VCaP (cell line): ENCODE data around the gene NGLY1.
A peak's percentile ranks its signal among the peaks of the same experiment; 100 is the strongest.

Experiments
- H3K27ac ChIP-seq: fragments of 450-650 bp; 2 replicates; pipeline ENCODE4 v1.5.1; 2017
- TF ChIP-seq, protein P1 (sequence below): fragments of 450-650 bp; conservative IDR thresholded peaks from 2 replicates; pipeline ENCODE4 v1.5.1; 2017; ENCODE audit warnings: mild to moderate bottlenecking, moderate library complexity

Gene NGLY1

GRCh38 chr3:25783661-25784512 lies 644 bp upstream of the NGLY1 start:
- peak overlapping the region; percentile 87 for H3K27ac ChIP-seq
- TF ChIP-seq, protein P1, sequence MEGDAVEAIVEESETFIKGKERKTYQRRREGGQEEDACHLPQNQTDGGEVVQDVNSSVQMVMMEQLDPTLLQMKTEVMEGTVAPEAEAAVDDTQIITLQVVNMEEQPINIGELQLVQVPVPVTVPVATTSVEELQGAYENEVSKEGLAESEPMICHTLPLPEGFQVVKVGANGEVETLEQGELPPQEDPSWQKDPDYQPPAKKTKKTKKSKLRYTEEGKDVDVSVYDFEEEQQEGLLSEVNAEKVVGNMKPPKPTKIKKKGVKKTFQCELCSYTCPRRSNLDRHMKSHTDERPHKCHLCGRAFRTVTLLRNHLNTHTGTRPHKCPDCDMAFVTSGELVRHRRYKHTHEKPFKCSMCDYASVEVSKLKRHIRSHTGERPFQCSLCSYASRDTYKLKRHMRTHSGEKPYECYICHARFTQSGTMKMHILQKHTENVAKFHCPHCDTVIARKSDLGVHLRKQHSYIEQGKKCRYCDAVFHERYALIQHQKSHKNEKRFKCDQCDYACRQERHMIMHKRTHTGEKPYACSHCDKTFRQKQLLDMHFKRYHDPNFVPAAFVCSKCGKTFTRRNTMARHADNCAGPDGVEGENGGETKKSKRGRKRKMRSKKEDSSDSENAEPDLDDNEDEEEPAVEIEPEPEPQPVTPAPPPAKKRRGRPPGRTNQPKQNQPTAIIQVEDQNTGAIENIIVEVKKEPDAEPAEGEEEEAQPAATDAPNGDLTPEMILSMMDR = no peak

GRCh38 chr3:25782636-25782937 lies 656 bp downstream of the NGLY1 start:
- TF ChIP-seq, protein P1 = no peak
- peak overlapping the region; percentile 87 for H3K27ac ChIP-seq

- peak overlapping the region; percentile 87 for H3K27ac ChIP-seq
- TF ChIP-seq, protein P1 = no peak
Measured at GRCh38 chr3:25781758-25782594, 1.3 kb downstream of the NGLY1 start.

- H3K27ac ChIP-seq = no peak overlapping the region
Measured at GRCh38 chr3:25781145-25781757, 2.0 kb downstream of the NGLY1 start.

DNA sequence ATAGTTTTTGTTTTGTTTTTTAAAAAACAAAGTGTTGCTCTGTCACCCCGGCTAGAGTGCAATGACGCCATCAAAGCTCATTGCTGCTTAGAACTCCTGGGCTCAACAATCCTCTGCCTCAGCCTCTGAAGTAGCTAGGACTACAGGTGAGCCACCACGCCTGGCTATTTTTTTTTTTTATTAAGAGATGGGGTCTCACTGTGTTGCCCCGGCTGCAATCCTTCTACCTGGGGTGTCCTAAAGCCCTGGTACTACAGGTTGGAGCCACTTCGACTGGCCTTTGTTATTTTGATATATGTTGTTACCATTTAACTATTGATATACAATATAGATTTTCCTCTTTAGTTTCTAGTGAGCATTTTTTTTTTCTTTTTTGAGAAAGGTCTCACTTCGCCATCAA lies 2.6 kb downstream of the NGLY1 start:
- H3K27ac ChIP-seq = no peak overlapping the region
- TF ChIP-seq, protein P1 = no peak

More at GRCh38 chr3:25781145-25781757, 2.0 kb downstream of the NGLY1 start:
- TF ChIP-seq, protein P1 = no peak

- H3K27ac ChIP-seq = no peak overlapping the region
- TF ChIP-seq, protein P1 = no peak
Measured at GRCh38 chr3:25775936-25776335, 7.3 kb downstream of the NGLY1 start.

DNA sequence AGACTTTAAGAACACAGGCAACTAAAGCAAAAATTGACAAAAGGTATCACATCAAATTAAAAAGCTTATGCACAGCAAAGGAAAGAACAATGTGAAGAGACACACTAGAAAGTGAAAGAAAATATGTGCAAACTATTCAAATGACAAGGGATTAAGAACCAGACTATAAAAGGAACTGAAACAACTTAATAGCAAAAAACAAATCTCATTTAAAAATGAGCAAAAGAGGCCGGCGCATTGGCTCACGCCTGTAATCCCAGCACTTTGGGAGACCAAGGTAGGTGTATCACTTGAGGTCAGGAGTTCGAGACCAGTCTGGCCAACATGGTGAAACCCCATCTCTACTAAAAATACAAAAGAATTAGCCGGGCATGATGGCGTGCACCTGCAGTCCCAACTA lies 14.4 kb downstream of the NGLY1 start:
- TF ChIP-seq, protein P1 = no peak
- no peak overlapping the region for H3K27ac ChIP-seq
